NOMO-1 treated with DMSO at 0.1 percent for 48 hours (cell line): ENCODE results near the gene TLCD1.

Source experiments
- DNase-seq: peaks from one replicate; lab custom pipeline; 2025; ENCODE audit not compliant: unreplicated experiment; lab: John Stamatoyannopoulos, UW

TLCD1 gene

GRCh38 chr17:28714281-28714680 lies 11.8 kb downstream of the TLCD1 start:
- DNase-seq, result no peak

- no peak for DNase-seq
Observed at GRCh38 chr17:28712705-28713415, 13.2 kb downstream of the TLCD1 start.

GRCh38 chr17:28712032-28712704 lies 13.9 kb downstream of the TLCD1 start:
- DNase-seq, result peak; percentile 71

- DNase-seq, result peak; percentile 33
Observed at GRCh38 chr17:28711723-28712031, 14.4 kb downstream of the TLCD1 start, which contains the start of gene PROCA1. Gene PROCA1, minus strand, starts transcription at chr17:28711888. Its CDS starts 228 bp downstream, at chr17:28711660.

- DNase-seq, result peak; percentile 85
Observed at GRCh38 chr17:28710861-28711722, 14.9 kb downstream of the TLCD1 start.

- DNase-seq, result no peak
Observed at GRCh38 chr17:28707339-28707720, 18.7 kb downstream of the TLCD1 start.

GRCh38 chr17:28706471-28707338 lies 19.3 kb downstream of the TLCD1 start:
- no peak for DNase-seq

GRCh38 chr17:28705728-28706334 lies 20.2 kb downstream of the TLCD1 start:
- no peak for DNase-seq

- no peak for DNase-seq
Observed at GRCh38 chr17:28705074-28705659, 20.9 kb downstream of the TLCD1 start.

GRCh38 chr17:28704219-28704858 lies 21.7 kb downstream of the TLCD1 start:
- no peak for DNase-seq

- no peak for DNase-seq
Observed at GRCh38 chr17:28703552-28704218, 22.3 kb downstream of the TLCD1 start.

GRCh38 chr17:28702752-28703150 lies 23.3 kb downstream of the TLCD1 start:
- DNase-seq, result no peak

GRCh38 chr17:28702026-28702751 lies 23.8 kb downstream of the TLCD1 start:
- DNase-seq, result no peak

- DNase-seq, result no peak
Observed at GRCh38 chr17:28700830-28701492, 25.1 kb downstream of the TLCD1 start.

- no peak for DNase-seq
Observed at GRCh38 chr17:28700278-28700677, 25.8 kb downstream of the TLCD1 start.

- peak; percentile 43 for DNase-seq
Observed at GRCh38 chr17:28698253-28698941, 27.6 kb downstream of the TLCD1 start.

GRCh38 chr17:28693869-28694268 lies 32.2 kb downstream of the TLCD1 start:
- no peak for DNase-seq
